GM12864 (cell line): ENCODE results near the gene TTC33.
"Not testable (repeated sequence)": the region's sequence is repeated elsewhere in the genome, so short reads cannot be mapped to it uniquely, and the experiment has no call there.

ENCODE experiments used
- DNase-seq: peaks from one replicate; pipeline ENCODE4 v3.0.0-alpha.2; 2011; ENCODE audit warnings: low read depth
- H3K4me3 ChIP-seq: 2 replicates; pipeline ENCODE4 v1.5.1; 2011; ENCODE audit warnings: mild to moderate bottlenecking, low read depth, low read length, control low read depth
- TF ChIP-seq, protein P1 (sequence below): IDR thresholded peaks from 2 replicates; pipeline ENCODE4 v1.5.1; 2011; ENCODE audit warnings: low read depth, mild to moderate bottlenecking, moderate library complexity, low read length, control low read depth, inconsistent platforms; ENCODE audit errors: missing control alignments

Gene TTC33

GRCh38 chr5:40797273-40798011 lies 41.7 kb upstream of the TTC33 start:
- DNase-seq: peak; percentile 35
- TF ChIP-seq, protein P1, sequence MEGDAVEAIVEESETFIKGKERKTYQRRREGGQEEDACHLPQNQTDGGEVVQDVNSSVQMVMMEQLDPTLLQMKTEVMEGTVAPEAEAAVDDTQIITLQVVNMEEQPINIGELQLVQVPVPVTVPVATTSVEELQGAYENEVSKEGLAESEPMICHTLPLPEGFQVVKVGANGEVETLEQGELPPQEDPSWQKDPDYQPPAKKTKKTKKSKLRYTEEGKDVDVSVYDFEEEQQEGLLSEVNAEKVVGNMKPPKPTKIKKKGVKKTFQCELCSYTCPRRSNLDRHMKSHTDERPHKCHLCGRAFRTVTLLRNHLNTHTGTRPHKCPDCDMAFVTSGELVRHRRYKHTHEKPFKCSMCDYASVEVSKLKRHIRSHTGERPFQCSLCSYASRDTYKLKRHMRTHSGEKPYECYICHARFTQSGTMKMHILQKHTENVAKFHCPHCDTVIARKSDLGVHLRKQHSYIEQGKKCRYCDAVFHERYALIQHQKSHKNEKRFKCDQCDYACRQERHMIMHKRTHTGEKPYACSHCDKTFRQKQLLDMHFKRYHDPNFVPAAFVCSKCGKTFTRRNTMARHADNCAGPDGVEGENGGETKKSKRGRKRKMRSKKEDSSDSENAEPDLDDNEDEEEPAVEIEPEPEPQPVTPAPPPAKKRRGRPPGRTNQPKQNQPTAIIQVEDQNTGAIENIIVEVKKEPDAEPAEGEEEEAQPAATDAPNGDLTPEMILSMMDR: no peak
- H3K4me3 ChIP-seq: peak overlapping the region; percentile 71

DNA sequence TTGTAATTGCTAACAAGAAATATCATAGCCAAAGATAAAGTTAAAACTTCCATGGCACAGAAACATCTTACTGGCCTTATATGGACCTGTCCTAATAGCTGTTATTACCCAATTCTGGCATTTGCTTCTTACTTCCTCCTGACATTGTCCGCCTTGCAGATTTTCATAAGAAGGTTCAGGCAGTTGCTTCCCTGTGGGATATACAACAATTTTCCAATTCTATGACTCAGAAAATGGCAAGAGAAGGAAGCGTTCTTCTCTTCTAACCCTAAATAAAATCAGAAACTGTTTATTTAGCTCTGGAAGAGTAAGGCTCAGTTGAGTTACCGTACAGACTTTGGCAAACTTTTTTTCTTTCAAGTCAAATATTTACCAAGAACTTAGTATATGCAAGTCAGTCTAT lies 40.7 kb upstream of the TTC33 start:
- no peak for DNase-seq
- H3K4me3 ChIP-seq: peak overlapping the region; percentile 71; the same call in 1 of the 2 replicates
- TF ChIP-seq, protein P1: no peak

GRCh38 chr5:40794877-40795276 lies 39.1 kb upstream of the TTC33 start:
- not testable (repeated sequence) for H3K4me3 ChIP-seq

GRCh38 chr5:40794340-40794739 lies 38.6 kb upstream of the TTC33 start:
- not testable (repeated sequence) for DNase-seq

More at GRCh38 chr5:40794877-40795276, 39.1 kb upstream of the TTC33 start:
- DNase-seq: not testable (repeated sequence)

DNA sequence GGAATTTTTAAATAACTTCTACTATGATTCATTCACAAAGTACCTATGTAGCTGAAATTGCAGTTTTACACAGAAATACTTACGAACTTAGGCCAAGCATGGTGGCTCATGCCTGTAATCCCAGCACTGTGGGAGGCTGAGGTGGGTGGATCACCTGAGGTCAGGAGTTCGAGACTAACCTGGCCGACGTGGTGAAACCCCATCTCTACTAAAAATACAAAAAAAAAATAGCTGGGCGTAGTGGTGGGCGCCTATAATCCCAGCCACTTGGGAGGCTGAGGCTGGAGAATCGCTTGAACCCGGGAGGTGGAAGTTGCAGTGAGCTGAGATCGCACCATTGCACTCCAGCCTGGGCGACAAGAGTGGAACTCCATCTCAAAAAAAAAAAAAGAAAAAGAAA lies 36.9 kb upstream of the TTC33 start:
- not testable (repeated sequence) for DNase-seq, H3K4me3 ChIP-seq

More at GRCh38 chr5:40794340-40794739, 38.6 kb upstream of the TTC33 start:
- H3K4me3 ChIP-seq: not testable (repeated sequence)

- no peak overlapping the region for H3K4me3 ChIP-seq
- TF ChIP-seq, protein P1: no peak
- no peak for DNase-seq
Measured at GRCh38 chr5:40791715-40792139, 36.0 kb upstream of the TTC33 start.

DNA sequence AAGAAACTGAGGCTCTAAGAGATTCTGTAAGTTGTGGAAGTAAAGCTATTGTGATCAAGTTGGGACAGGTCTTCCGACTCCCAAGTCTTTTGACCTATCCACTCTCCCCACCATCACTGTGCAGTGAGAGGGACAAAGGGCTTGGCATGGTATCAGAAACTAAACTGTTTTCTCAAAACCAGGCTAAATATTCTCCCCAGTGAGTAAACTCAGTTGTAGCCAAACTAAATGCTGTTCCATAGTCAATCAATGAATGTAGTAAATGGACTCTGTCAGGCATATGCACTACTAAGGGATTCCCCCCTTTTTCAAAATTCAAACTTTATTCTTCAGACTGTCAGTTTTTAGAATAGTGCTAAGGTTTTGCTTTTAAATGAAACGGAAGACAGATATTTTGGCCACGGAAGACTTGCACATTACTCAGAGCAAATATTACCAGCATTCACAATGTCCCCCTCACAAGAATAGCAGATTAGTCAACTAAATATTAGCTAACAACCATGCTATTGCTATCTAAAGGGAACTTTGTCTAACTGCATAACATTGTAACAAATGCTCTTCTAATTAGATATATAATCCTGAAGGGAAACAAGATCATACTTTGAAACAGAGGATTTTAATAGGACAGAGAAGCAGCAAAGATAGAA lies 35.3 kb upstream of the TTC33 start:
- TF ChIP-seq, protein P1: no peak
- DNase-seq: no peak

DNA sequence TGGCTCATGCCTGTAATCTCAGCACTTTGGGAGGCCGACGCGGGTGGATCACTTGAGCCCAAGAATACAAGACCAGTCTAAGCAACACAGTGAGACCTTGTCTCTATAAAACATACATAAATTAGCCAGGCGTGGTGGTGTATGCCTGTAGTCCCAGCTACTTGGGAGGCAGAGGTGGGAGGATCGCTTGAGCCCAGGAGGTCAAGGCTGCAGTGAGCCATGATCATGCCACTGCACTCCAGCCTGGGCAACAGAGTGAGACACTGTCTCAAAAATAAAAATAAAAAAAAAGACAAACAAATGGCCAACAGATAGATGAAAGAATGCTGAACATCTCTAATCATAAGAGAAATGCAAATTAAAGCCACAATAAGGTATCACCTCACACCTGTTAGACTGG lies 33.2 kb upstream of the TTC33 start:
- not testable (repeated sequence) for DNase-seq, H3K4me3 ChIP-seq

More for the DNA sequence above, 35.3 kb upstream of the TTC33 start:
- H3K4me3 ChIP-seq: no peak overlapping the region

GRCh38 chr5:40787986-40788385 lies 32.2 kb upstream of the TTC33 start:
- DNase-seq: no peak
- TF ChIP-seq, protein P1: no peak
- H3K4me3 ChIP-seq: no peak overlapping the region

DNA sequence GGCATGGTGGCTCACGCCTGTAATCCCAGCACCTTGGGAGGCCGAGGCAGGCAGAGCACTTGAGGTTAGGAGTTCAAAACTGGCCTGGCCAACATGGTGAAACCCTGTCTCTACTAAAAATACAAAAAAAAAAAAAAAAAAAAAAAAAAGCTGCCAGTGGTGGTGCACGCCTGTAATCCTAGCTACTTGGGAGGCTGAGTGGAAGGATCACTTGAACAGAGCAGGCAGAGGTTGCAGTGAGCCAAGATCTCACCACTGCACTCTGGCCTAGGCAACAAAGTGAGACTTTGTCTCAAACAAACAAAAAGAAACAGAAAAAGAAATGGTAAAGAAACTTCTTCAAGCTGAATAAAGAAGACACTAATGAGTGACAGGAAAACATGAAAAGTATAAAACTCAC lies 30.9 kb upstream of the TTC33 start:
- H3K4me3 ChIP-seq, DNase-seq: not testable (repeated sequence)
